GM19193 (cell line): ENCODE results near the gene PHKB.

Experiments used
- POLR2A ChIP-seq: IDR thresholded peaks from 4 replicates; pipeline ENCODE4 v1.6.1; 2011; ENCODE audit not compliant: insufficient read depth, insufficient read length; ENCODE audit errors: extremely low read depth

PHKB gene

GRCh38 chr16:47722046-47722445, 260.9 kb downstream of the PHKB start:
- no peak for TF ChIP-seq POLR2A

- no peak for TF ChIP-seq POLR2A
Observed at GRCh38 chr16:47724115-47724785, 263.1 kb downstream of the PHKB start.

GRCh38 chr16:47725188-47725695, 264.1 kb downstream of the PHKB start:
- TF ChIP-seq POLR2A: no peak

GRCh38 chr16:47726031-47726675, 265.0 kb downstream of the PHKB start:
- no peak for TF ChIP-seq POLR2A

- no peak for TF ChIP-seq POLR2A
Observed at GRCh38 chr16:47727131-47727530, 266.0 kb downstream of the PHKB start.

GRCh38 chr16:47728205-47728604, 267.1 kb downstream of the PHKB start:
- no peak for TF ChIP-seq POLR2A

GRCh38 chr16:47729701-47730100, 268.6 kb downstream of the PHKB start:
- no peak for TF ChIP-seq POLR2A

GRCh38 chr16:47731252-47731651, 270.1 kb downstream of the PHKB start:
- no peak for TF ChIP-seq POLR2A

- TF ChIP-seq POLR2A: no peak
Observed at GRCh38 chr16:47732122-47732521, 271.0 kb downstream of the PHKB start.

- TF ChIP-seq POLR2A: no peak
Observed at GRCh38 chr16:47732523-47733111, 271.5 kb downstream of the PHKB start.

GRCh38 chr16:47734081-47734857, 273.1 kb downstream of the PHKB start:
- no peak for TF ChIP-seq POLR2A

GRCh38 chr16:47734987-47735594, 274.0 kb downstream of the PHKB start:
- no peak for TF ChIP-seq POLR2A

- no peak for TF ChIP-seq POLR2A
Observed at GRCh38 chr16:47750371-47750770, 289.2 kb downstream of the PHKB start.
